Measurements from ENCODE around the gene TRIM51G. TPM values are rescaled to one million over a fixed set of nuclear protein-coding genes. Genes with fewer than 3 reads are reported as not detected.
"Not testable (repeated sequence)": the region's sequence is repeated elsewhere in the genome, so short reads cannot be mapped to it uniquely, and the experiment has no call there.

The TRIM51G gene
- not detected for polyA plus RNA-seq

DNA sequence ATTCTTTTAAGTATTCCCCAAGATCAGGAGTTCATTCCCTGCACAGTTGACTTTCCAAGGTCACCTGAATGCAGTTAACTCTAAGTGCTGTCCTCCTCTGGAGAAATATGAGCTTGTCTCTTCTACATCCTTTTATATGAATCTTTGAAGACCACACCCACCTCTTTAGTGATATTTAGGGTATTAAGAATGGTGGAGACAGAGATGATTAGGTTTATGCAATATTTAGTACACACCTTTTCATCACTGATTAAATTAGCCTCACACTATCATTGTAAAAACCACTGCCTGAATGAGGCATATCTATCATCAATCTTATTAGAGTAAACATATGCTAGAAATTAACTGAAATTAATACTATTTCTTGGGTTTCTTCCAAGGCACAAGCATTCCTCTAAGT, at the start of gene TRIM51G:
Gene TRIM51G, minus strand, starts transcription at position 101 of the 400 bp plus-strand sequence. CDS start 2,190 bp downstream, outside the sequence.
- not testable (repeated sequence) for H3K27ac ChIP-seq (ENCODE audit: low read depth, low read length)

DNA sequence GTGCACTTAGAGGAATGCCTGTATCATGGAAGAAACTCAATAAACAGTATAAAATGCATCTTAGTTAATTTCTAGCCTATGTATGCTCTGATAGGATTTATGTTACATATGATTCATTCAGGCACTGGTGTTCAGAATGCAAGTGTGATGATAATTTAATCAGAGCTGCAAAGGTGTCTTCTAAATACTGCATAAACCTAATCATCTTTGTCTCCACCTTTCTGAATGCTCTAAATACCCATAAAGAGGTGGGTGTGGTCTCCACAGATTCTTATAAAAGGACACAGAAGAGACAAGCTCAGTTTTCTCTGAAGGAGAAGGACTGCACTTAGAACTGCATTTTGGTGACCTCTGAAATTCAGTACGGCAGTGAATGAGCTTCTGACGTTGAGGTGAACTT, 44.8 kb upstream of the TRIM51G start, which contains the start of gene TRIM49B:
Gene TRIM49B, plus strand, starts transcription at position 301 of the 400 bp plus-strand sequence. CDS start 2,777 bp downstream, outside the sequence.
- H3K27ac ChIP-seq (ENCODE audit: low read depth, low read length), result not testable (repeated sequence)
- 23 to 34% (median 25%) methylated on average over 2 of the region's 2 CpGs for WGBS, 3 donors

DNA sequence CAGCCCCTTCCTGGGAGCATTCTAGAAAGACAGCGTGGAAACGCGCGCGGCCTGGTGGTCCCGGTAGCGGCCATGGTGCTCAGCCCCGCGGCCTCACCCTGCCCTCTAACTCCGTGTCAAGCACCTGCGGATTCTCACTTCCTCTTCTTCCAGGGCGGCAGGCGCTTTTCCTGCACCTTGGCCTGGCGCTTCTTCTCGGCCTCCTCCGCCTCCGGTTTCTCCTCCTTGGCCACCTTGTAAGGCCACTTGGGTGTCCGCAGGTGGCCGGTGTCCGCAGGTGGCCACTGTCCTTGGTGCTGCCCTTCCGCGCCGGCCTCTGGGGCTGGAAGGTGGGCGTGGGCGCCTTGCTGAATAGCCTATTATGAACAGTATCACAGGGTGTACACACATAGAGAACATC, 15.1 kb downstream of the TRIM51G start:
- not testable (repeated sequence) for H3K27ac ChIP-seq (ENCODE audit: low read depth, low read length)
- WGBS, 3 donors, result 90 to 94% (median 93%) methylated on average over 24 to 25 of the region's 25 CpGs

DNA sequence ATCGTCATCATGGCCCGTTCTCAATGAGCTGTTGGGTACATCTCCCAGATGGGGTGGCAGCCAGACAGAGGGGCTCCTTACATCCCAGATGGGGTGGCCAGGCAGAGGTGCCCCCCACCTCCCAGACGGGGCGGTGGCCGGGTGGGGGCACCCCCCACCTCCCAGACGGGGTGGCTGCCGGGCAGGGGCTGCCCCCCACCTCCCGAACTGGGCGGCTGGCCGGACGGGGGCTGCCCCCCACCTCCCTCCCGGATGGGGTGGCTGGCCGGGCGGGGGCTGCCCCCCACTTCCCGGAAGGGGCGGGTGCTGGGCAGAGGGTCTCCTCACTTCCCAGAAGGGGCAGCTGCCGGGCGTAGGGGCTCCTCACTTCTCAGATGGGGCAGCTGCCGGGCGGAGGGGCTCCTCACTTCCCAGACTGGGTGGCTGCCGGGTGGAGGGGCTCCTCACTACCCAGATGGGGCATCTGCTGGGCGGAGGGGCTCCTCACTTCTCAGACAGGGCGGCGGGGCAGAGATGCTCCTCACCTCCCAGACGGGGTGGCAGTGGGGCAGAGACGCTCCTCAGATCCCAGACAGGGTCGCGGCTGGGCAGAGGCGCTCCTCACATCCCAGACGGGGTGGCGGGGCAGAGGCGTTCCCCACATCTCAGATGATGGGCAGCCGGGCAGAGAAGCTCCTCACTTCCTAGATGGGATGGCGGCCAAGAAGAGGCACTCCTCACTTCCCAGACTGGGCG, 28.2 kb downstream of the TRIM51G start:
- not testable (repeated sequence) for H3K27ac ChIP-seq (ENCODE audit: low read depth, low read length)
- WGBS, 3 donors, result 84 to 90% (median 89%) methylated on average over 18 to 35 of the region's 35 CpGs

GRCh38 chr11:48945796-48946195, 37.9 kb downstream of the TRIM51G start:
- 76 to 85% (median 83%) methylated on average over 7 of the region's 7 CpGs for WGBS, 3 donors
- H3K27ac ChIP-seq (ENCODE audit: low read depth, low read length), result not testable (repeated sequence)

Other genes with a start within 250 kb of the TRIM51G start
- not detected for gene TRIM49B, start 44.9 kb upstream of the TRIM51G start, polyA plus RNA-seq
- not detected for gene TRIM64C, start 75.2 kb upstream of the TRIM51G start, polyA plus RNA-seq
- 1 to 10 TPM in 1 of 3 donors, under 1 TPM in 2; 0.08 to 3.6 (median 0.82) TPM for gene FOLH1, start 224.7 kb upstream of the TRIM51G start, polyA plus RNA-seq